Activated CD8-positive, alpha-beta T cell treated with anti-CD3 and anti-CD28 coated beads, Interleukin-2, amount 10 ng/mL, durations not matched to agents 7 days and 5 days (primary cell): ENCODE measurements around the gene NEMP2. TPM values are rescaled to one million over a fixed set of nuclear protein-coding genes. Genes with fewer than 3 reads are reported as not detected.
"Not testable (repeated sequence)": the region's sequence is repeated elsewhere in the genome, so short reads cannot be mapped to it uniquely, and the experiment has no call there.

Experiments used
- ATAC-seq: fragments of 150-1000 bp; cut with Tn5 transposase; one replicate; pipeline ENCODE4 v1.10.0; 2021; ENCODE audit warnings: moderate library complexity
- CTCF ChIA-PET: fragments of 350-600 bp; sonication (Branson Sonifier 250); formaldehyde crosslinking; loops from one replicate; lab custom pipeline; 2021; ENCODE audit warnings: antibody characterized with exemption; lab: Charles Lee
- POLR2A ChIA-PET: fragments of 350-600 bp; sonication (Branson Sonifier 250); formaldehyde crosslinking; loops from one replicate; lab custom pipeline; 2021; ENCODE audit warnings: antibody characterized with exemption; lab: Charles Lee
- DNase-seq: peaks from one replicate; pipeline ENCODE4 v3.0.0-alpha.2; 2020
- H3K27ac Mint-ChIP-seq: one replicate; pipeline ENCODE4 v1.8.0; 2021; ENCODE audit warnings: mild to moderate bottlenecking, mixed read lengths
- H3K27me3 Mint-ChIP-seq: one replicate; pipeline ENCODE4 v1.8.0; 2021; ENCODE audit warnings: low read depth, mixed read lengths
- H3K36me3 Mint-ChIP-seq: one replicate; pipeline ENCODE4 v1.8.0; 2021; ENCODE audit warnings: low read depth, mixed read lengths
- H3K4me1 Mint-ChIP-seq: one replicate; pipeline ENCODE4 v1.8.0; 2021; ENCODE audit warnings: low read depth, mixed read lengths
- H3K4me3 Mint-ChIP-seq: one replicate; pipeline ENCODE4 v1.8.0; 2021; ENCODE audit warnings: mild to moderate bottlenecking, mixed read lengths
- H3K9me3 Mint-ChIP-seq: one replicate; pipeline ENCODE4 v1.8.0; 2022; ENCODE audit warnings: mixed read lengths; ENCODE audit not compliant: insufficient read depth
- total RNA-seq, 2 experiments: library from RNA; stranded (reverse); gene quantifications; one replicate each; pipeline ENCODE4 v1.2.3, GENCODE V29; 2021

Gene NEMP2
- total RNA-seq, 2 experiments from 2014 or later = 18.4 to 23.2 TPM

- Mint-ChIP-seq H3K9me3 (no peaks in the 10 kb centered on the region), H3K27ac (peak overlapping the region; percentile 35), H3K4me1 (no peaks in the 10 kb centered on the region), H3K4me3 (no peak overlapping the region), H3K27me3 (no peaks in the 10 kb centered on the region), H3K36me3 (peaks cover 55% of the 10 kb centered on the region)
- CTCF ChIA-PET = interaction anchor here (1.8 kb wide), 1 partner anchor 119 kb away, joined by 4 read pairs; no protein-coding TSS in a partner anchor
- no peak for DNase-seq
- POLR2A ChIA-PET = no interaction called here
- no peak for ATAC-seq
These were observed 32.7 kb downstream of the NEMP2 start for GRCh38 chr2:190501702-190502407.

- Mint-ChIP-seq H3K4me3 (no peak overlapping the region), H3K36me3 (peaks cover 51% of the 10 kb centered on the region), H3K4me1 (no peaks in the 10 kb centered on the region), H3K27ac (no peak overlapping the region), H3K27me3 (no peaks in the 10 kb centered on the region), H3K9me3 (no peaks in the 10 kb centered on the region)
- ATAC-seq (no peak), DNase-seq (no peak)
- POLR2A ChIA-PET = interaction anchor here (1.5 kb wide), 1 partner anchor 32 kb away, joined by 4 read pairs; no protein-coding TSS in a partner anchor
- CTCF ChIA-PET = interaction anchor here (0.8 to 1.8 kb wide), 2 partner anchors 118 to 280 kb away, joined by 3 to 4 read pairs; no protein-coding TSS in a partner anchor
These were observed 33.3 kb downstream of the NEMP2 start for GRCh38 chr2:190501231-190501630.

GRCh38 chr2:190500054-190500502 is 34.4 kb downstream of the NEMP2 start:
- no peaks in the 10 kb centered on the region for H3K27me3 Mint-ChIP-seq
- ATAC-seq (no peak), DNase-seq (no peak)
- CTCF ChIA-PET = interaction anchor here (1.8 kb wide), 1 partner anchor 117 kb away, joined by 4 read pairs; no protein-coding TSS in a partner anchor
- POLR2A ChIA-PET = interaction anchor here (1.5 kb wide), 1 partner anchor 33 kb away, joined by 4 read pairs; no protein-coding TSS in a partner anchor
- no peaks in the 10 kb centered on the region for H3K9me3 Mint-ChIP-seq
- H3K4me3 Mint-ChIP-seq = no peak overlapping the region
- no peaks in the 10 kb centered on the region for H3K4me1 Mint-ChIP-seq
- no peak overlapping the region for H3K27ac Mint-ChIP-seq
- peaks cover 53% of the 10 kb centered on the region for H3K36me3 Mint-ChIP-seq

- Mint-ChIP-seq H3K36me3 (peaks cover 58% of the 10 kb centered on the region), H3K4me1 (peaks cover 6% of the 10 kb centered on the region), H3K27me3 (no peaks in the 10 kb centered on the region), H3K4me3 (no peak overlapping the region), H3K9me3 (no peaks in the 10 kb centered on the region), H3K27ac (no peak overlapping the region)
- POLR2A ChIA-PET = no interaction called here
- CTCF ChIA-PET = no interaction called here
- DNase-seq (no peak), ATAC-seq (no peak)
These were observed 35.2 kb downstream of the NEMP2 start for GRCh38 chr2:190499273-190499672.

GRCh38 chr2:190497428-190497827 is 37.1 kb downstream of the NEMP2 start:
- Mint-ChIP-seq H3K36me3 (peaks cover 64% of the 10 kb centered on the region), H3K4me3 (no peak overlapping the region), H3K27me3 (no peaks in the 10 kb centered on the region), H3K9me3 (peaks cover 9% of the 10 kb centered on the region), H3K4me1 (peaks cover 9% of the 10 kb centered on the region), H3K27ac (no peak overlapping the region)
- no peak for DNase-seq
- POLR2A ChIA-PET = no interaction called here
- CTCF ChIA-PET = no interaction called here
- ATAC-seq = no peak

GRCh38 chr2:190494600-190495227 is 39.8 kb downstream of the NEMP2 start:
- DNase-seq, H3K27me3 Mint-ChIP-seq, H3K27ac Mint-ChIP-seq, H3K4me3 Mint-ChIP-seq, H3K9me3 Mint-ChIP-seq, ATAC-seq, H3K4me1 Mint-ChIP-seq, CTCF ChIA-PET: not testable (repeated sequence)
- H3K36me3 Mint-ChIP-seq = peaks cover 76% of the 10 kb centered on the region
- POLR2A ChIA-PET = interaction anchor here (0.6 kb wide), 1 partner anchor 74 kb away, joined by 3 read pairs; no protein-coding TSS in a partner anchor

- CTCF ChIA-PET = no interaction called here
- no peak for ATAC-seq
- no peak overlapping the region for H3K27ac Mint-ChIP-seq
These were observed 41.4 kb downstream of the NEMP2 start for GRCh38 chr2:190493095-190493494.

GRCh38 chr2:190490502-190490901 is 44.0 kb downstream of the NEMP2 start:
- ChIA-PET POLR2A (no interaction called here), CTCF (no interaction called here)
- Mint-ChIP-seq H3K4me3 (no peak overlapping the region), H3K36me3 (peaks cover 89% of the 10 kb centered on the region), H3K9me3 (peaks cover 10% of the 10 kb centered on the region), H3K4me1 (peaks cover 21% of the 10 kb centered on the region), H3K27ac (no peak overlapping the region), H3K27me3 (no peaks in the 10 kb centered on the region)
- ATAC-seq = no peak
- no peak for DNase-seq

More at GRCh38 chr2:190493095-190493494, 41.4 kb downstream of the NEMP2 start:
- no peak overlapping the region for H3K4me3 Mint-ChIP-seq
- no peaks in the 10 kb centered on the region for H3K27me3 Mint-ChIP-seq
- POLR2A ChIA-PET = no interaction called here
- H3K36me3 Mint-ChIP-seq = peaks cover 82% of the 10 kb centered on the region
- no peak for DNase-seq
- peaks cover 19% of the 10 kb centered on the region for H3K4me1 Mint-ChIP-seq
- H3K9me3 Mint-ChIP-seq = peaks cover 10% of the 10 kb centered on the region

- CTCF ChIA-PET = no interaction called here
- no peak for DNase-seq
- Mint-ChIP-seq H3K4me3 (no peak overlapping the region), H3K36me3 (peaks cover 82% of the 10 kb centered on the region), H3K9me3 (peaks cover 10% of the 10 kb centered on the region), H3K27ac (no peak overlapping the region), H3K4me1 (peaks cover 15% of the 10 kb centered on the region), H3K27me3 (no peaks in the 10 kb centered on the region)
- no peak for ATAC-seq
- POLR2A ChIA-PET = no interaction called here
These were observed 45.0 kb downstream of the NEMP2 start for GRCh38 chr2:190489475-190489874.

GRCh38 chr2:190488516-190489233 is 45.8 kb downstream of the NEMP2 start:
- ChIA-PET CTCF (no interaction called here), POLR2A (no interaction called here)
- ATAC-seq (no peak), DNase-seq (no peak)
- Mint-ChIP-seq H3K36me3 (peaks cover 77% of the 10 kb centered on the region), H3K4me1 (peaks cover 13% of the 10 kb centered on the region), H3K9me3 (peaks cover 10% of the 10 kb centered on the region), H3K27me3 (no peaks in the 10 kb centered on the region), H3K4me3 (no peak overlapping the region), H3K27ac (no peak overlapping the region)

- DNase-seq = no peak
- Mint-ChIP-seq H3K9me3 (no peaks in the 10 kb centered on the region), H3K27me3 (no peaks in the 10 kb centered on the region), H3K4me3 (no peak overlapping the region), H3K36me3 (peaks cover 63% of the 10 kb centered on the region), H3K27ac (peak overlapping the region; percentile 52), H3K4me1 (peaks cover 12% of the 10 kb centered on the region)
- ATAC-seq = no peak
- CTCF ChIA-PET = no interaction called here
- POLR2A ChIA-PET = no interaction called here
These were observed 48.4 kb downstream of the NEMP2 start for GRCh38 chr2:190486037-190486623.
